Measurements from ENCODE around the gene BHLHA9.

BHLHA9 gene

DNA sequence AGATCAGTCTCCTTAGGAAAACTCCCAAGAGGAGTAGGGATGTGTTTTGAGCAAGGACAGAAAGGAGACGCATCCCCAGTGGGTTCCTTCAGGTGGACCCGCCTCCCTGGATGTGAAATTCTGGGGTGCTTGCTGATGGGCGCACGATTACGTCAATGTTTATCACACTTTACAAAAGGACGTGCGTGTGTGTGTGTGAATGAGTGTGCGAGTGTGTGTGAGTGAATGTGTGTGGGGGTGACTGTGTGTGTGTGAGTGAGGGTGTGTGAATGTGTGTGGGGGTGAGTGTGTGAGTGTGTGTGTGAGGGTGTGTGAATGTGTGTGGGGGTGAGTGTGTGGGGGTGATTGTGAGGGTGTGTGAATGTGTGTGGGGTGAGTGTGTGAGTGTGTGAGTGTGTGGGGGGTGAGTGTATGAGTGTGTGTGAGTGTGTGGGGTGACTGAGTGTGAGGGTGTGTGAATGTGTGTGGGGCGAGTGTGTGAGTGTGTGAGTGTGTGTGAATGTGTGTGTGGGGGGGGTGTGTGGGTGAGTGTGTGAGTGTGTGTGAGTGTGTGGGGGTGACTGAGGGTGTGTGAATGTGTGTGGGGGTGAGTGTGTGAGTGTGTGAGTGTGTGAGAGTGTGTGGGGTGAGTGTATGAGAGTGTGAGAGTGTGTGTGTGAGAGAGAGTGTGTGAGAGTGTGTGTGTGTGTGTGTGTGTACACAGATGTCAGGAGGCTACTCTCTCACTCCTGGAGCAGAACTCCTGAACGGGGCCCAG, 5.1 kb downstream of the BHLHA9 start:
- Histone ChIP-seq H3K4me1 (no peaks in the 10 kb centered on the region), H3K36me3 (ENCODE audit: control insufficient read depth, insufficient read depth, low read length) (no peaks in the 10 kb centered on the region), H3K9me3 (ENCODE audit: control insufficient read depth, low read length) (no peaks in the 10 kb centered on the region), H3K27me3 (ENCODE audit: control insufficient read depth, insufficient read depth, low read length) (no peaks in the 10 kb centered on the region), H3K79me2 (no peaks in the 10 kb centered on the region), H3K4me3 (ENCODE audit: low read depth, low read length) (no peak overlapping the region), H3K27ac (no peak overlapping the region), H3K4me2 (ENCODE audit: low read length) (no peak overlapping the region), H3K9ac (no peak overlapping the region), H2AFZ (no peak overlapping the region)
- TF ChIP-seq, protein P1, sequence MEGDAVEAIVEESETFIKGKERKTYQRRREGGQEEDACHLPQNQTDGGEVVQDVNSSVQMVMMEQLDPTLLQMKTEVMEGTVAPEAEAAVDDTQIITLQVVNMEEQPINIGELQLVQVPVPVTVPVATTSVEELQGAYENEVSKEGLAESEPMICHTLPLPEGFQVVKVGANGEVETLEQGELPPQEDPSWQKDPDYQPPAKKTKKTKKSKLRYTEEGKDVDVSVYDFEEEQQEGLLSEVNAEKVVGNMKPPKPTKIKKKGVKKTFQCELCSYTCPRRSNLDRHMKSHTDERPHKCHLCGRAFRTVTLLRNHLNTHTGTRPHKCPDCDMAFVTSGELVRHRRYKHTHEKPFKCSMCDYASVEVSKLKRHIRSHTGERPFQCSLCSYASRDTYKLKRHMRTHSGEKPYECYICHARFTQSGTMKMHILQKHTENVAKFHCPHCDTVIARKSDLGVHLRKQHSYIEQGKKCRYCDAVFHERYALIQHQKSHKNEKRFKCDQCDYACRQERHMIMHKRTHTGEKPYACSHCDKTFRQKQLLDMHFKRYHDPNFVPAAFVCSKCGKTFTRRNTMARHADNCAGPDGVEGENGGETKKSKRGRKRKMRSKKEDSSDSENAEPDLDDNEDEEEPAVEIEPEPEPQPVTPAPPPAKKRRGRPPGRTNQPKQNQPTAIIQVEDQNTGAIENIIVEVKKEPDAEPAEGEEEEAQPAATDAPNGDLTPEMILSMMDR (IDR thresholded peaks at IDR 0.05) = no peak

DNA sequence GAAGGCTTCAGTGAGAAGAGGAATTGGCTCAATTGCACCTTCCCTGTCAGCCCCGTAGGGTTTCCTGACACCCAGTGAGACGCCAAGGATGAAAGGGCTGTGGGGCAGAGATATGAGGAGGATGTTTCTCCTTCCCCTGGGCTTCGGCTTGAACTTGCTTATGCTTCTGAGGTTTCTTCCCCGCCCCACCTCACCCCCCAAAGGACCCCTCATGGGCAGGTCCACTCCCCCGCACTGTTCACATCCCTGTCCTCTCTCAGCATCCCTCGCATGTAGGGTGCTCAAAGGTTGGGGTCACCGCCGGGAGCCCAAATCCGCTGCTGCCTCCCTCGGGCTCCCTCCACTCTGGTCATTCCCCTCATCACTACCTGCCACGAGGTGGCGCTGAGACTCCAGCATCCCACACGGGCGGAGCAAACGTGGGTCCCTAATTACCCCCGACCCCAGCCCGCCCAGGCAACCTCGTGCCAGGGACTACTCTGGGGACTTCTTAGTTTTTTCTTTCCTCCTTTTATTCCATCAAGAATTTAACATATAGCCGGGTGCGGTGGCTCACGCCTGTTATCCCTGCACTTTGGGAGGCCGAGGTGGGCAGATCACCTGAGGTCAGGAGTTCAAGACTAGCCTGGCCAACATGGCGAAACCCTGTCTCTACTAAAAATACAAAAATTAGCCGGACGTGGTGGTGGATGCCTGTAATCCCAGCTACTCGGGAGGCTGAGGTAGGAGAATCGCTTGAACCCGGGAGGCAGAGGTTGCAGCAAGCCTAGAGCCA, 5.9 kb downstream of the BHLHA9 start:
- H3K9ac ChIP-seq = no peak overlapping the region
- no peak overlapping the region for H3K4me2 ChIP-seq (ENCODE audit: low read length)
- H3K27me3 ChIP-seq (ENCODE audit: control insufficient read depth, insufficient read depth, low read length) = no peaks in the 10 kb centered on the region
- no peaks in the 10 kb centered on the region for H3K36me3 ChIP-seq (ENCODE audit: control insufficient read depth, insufficient read depth, low read length)
- peak overlapping the region; percentile 18 for H2AFZ ChIP-seq
- TF ChIP-seq, protein P1 (IDR thresholded peaks at IDR 0.05) = peak; percentile 72
- no peak overlapping the region for H3K27ac ChIP-seq
- H3K4me1 ChIP-seq = no peaks in the 10 kb centered on the region
- H3K4me3 ChIP-seq (ENCODE audit: low read depth, low read length) = no peak overlapping the region
- H3K9me3 ChIP-seq (ENCODE audit: control insufficient read depth, low read length) = no peaks in the 10 kb centered on the region
- no peaks in the 10 kb centered on the region for H3K79me2 ChIP-seq

DNA sequence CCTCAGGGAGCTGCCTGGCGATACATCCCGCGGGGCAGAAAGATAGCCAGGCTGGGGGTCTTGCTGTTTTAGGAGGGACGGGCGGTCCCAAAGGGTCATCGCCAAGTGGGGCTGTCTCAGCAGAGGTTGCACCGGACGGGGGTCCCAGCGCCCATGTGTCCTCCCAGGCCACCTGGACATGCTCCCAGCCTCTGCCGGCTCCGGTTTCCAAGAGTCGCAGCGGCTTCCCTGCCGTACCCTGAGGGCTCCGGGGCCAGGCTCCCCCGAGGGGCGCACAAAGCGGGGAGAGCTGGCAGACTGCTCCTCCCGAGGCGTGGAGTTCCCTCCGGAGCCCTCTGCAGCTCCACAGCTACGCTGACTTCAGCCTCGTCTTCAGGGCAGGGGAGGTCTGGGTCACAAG, 10.4 kb downstream of the BHLHA9 start:
- Histone ChIP-seq H3K4me3 (ENCODE audit: low read depth, low read length) (no peak overlapping the region), H3K36me3 (ENCODE audit: control insufficient read depth, insufficient read depth, low read length) (no peaks in the 10 kb centered on the region), H3K9ac (no peak overlapping the region), H3K27ac (no peak overlapping the region), H3K4me1 (no peaks in the 10 kb centered on the region), H3K4me2 (ENCODE audit: low read length) (no peak overlapping the region), H3K79me2 (no peaks in the 10 kb centered on the region), H3K27me3 (ENCODE audit: control insufficient read depth, insufficient read depth, low read length) (no peaks in the 10 kb centered on the region), H2AFZ (no peak overlapping the region), H3K9me3 (ENCODE audit: control insufficient read depth, low read length) (no peaks in the 10 kb centered on the region)
- TF ChIP-seq, protein P1 (IDR thresholded peaks at IDR 0.05) = no peak

DNA sequence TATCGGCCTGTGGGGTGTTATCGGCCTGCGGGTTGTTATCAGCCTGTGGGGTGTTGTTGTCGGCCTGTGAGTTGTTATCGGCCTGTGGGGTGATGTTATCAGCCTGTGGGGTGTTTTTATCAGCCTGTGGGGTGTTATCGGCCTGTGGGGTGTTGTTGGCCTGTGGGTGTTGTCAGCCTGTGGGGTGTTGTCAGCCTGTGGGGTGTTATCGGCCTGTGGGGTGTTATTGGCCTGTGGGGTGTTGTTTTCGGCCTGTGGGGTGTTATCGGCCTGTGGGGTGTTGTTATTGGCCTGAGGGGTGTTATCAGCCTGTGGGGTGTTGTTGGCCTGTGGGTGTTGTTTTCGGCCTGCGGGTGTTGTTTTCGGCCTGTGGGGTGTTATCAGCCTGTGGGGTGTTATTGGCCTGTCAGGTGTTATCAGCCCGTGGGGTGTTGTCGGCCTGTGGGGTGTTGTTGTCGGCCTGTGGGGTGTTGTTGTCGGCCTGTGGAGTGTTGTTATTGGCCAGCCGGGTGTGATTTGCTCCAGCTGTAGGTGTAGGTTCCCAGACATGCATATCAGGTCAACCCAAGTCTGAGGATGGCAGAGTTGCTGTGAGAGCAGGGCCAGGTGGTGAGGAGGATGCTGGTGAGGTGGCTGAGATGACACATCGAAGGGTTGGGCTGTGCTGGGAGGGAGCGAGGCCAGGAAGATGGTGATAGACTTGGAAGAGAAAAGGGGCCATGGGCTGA, 16.3 kb downstream of the BHLHA9 start:
- Histone ChIP-seq H2AFZ (no peak overlapping the region), H3K4me3 (ENCODE audit: low read depth, low read length) (no peak overlapping the region), H3K27ac (no peak overlapping the region), H3K27me3 (ENCODE audit: control insufficient read depth, insufficient read depth, low read length) (no peaks in the 10 kb centered on the region), H3K36me3 (ENCODE audit: control insufficient read depth, insufficient read depth, low read length) (no peaks in the 10 kb centered on the region), H3K4me2 (ENCODE audit: low read length) (no peak overlapping the region), H3K4me1 (no peaks in the 10 kb centered on the region), H3K9ac (no peak overlapping the region), H3K9me3 (ENCODE audit: control insufficient read depth, low read length) (no peaks in the 10 kb centered on the region), H3K79me2 (no peaks in the 10 kb centered on the region)
- TF ChIP-seq, protein P1 (IDR thresholded peaks at IDR 0.05) = no peak
